HepG2 (cell line): Measurements from ENCODE around the gene ARHGEF39. TPM values are rescaled to one million over a fixed set of nuclear protein-coding genes. Genes with fewer than 3 reads are reported as not detected.

ENCODE experiments used
- CENPT ChIP-seq: sonication (generic); formaldehyde crosslinking; IDR thresholded peaks from 2 replicates; pipeline ENCODE4 v1.8.0; 2022; ENCODE audit warnings: low read depth, mild to moderate bottlenecking, moderate library complexity, missing genetic modification reagents
- CREB1 ChIP-seq, 2 experiments: fragments of 450-650 bp in 1 of 2; IDR thresholded peaks; 2 replicates each; pipeline ENCODE4 v1.6.1; 2016 to 2017; ENCODE audit warnings: control low read depth in 1 of 2, mild to moderate bottlenecking in 1 of 2, missing compliant biosample characterization in 1 of 2, missing genetic modification characterization in 1 of 2
- JUND ChIP-seq: sonication (generic); formaldehyde crosslinking; IDR thresholded peaks from 2 replicates; pipeline ENCODE4 v1.8.0; 2022; ENCODE audit warnings: mild to moderate bottlenecking, missing genetic modification reagents
- MAFG ChIP-seq: sonication (generic); formaldehyde crosslinking; IDR thresholded peaks from 2 replicates; pipeline ENCODE4 v1.5.1; 2020; ENCODE audit warnings: mild to moderate bottlenecking, missing genetic modification reagents
- MEIS2 ChIP-seq: sonication (generic); formaldehyde crosslinking; IDR thresholded peaks from 2 replicates; pipeline ENCODE4 v1.9.0; 2021; ENCODE audit warnings: mild to moderate bottlenecking, missing genetic modification reagents
- MZF1 ChIP-seq: sonication (generic); formaldehyde crosslinking; IDR thresholded peaks from 2 replicates; pipeline ENCODE4 v1.8.1; 2023; ENCODE audit warnings: mild to moderate bottlenecking, missing genetic modification reagents, borderline replicate concordance
- NFE2L2 ChIP-seq: fragments of 150-350 bp; IDR thresholded peaks from 2 replicates; pipeline ENCODE4 v1.6.1; 2014; ENCODE audit warnings: low read length
- NFYB ChIP-seq: sonication (generic); formaldehyde crosslinking; IDR thresholded peaks from 2 replicates; pipeline ENCODE4 v1.4.0; 2020; ENCODE audit warnings: missing genetic modification reagents
- ZNF10 ChIP-seq: sonication (generic); formaldehyde crosslinking; IDR thresholded peaks from 2 replicates; pipeline ENCODE4 v1.4.0; 2020; ENCODE audit warnings: mild to moderate bottlenecking, low read depth, missing genetic modification reagents, borderline replicate concordance
- ZNF670 ChIP-seq: sonication (generic); formaldehyde crosslinking; IDR thresholded peaks from 2 replicates; pipeline ENCODE4 v1.8.0; 2022; ENCODE audit warnings: mild to moderate bottlenecking, missing genetic modification reagents, borderline replicate concordance
- polyA plus RNA-seq, 8 experiments: library from polyadenylated mRNA; depleted of rRNA in 3 of 8; stranded (reverse) in 7 of 8; unstranded in 1 of 8; fragments of >200 nt; fragmentation: Illumina TruSeq in 4 of 8; extraction: Trizol in 4 of 8; gene quantifications; 2 replicates each; pipeline versions ENCODE4 v1.2.1 to v1.2.3, GENCODE V29; 2011 to 2016; ENCODE audit warnings: low read depth in 4 of 8, missing spikeins in 1 of 8, mixed read lengths in 1 of 8; ENCODE audit not compliant: insufficient read depth in 1 of 8
- total RNA-seq, 5 experiments: library from RNA; depleted of rRNA; stranded (reverse); fragments of >200 nt; fragmentation: Illumina TruSeq; extraction: Trizol; gene quantifications; 2 replicates each; pipeline ENCODE4 v1.2.3, GENCODE V29; 2016; ENCODE audit warnings: low read depth in 1 of 5
- TF ChIP-seq, protein P1 (sequence below): sonication (generic); formaldehyde crosslinking; IDR thresholded peaks from 2 replicates; pipeline ENCODE4 v1.8.1; 2023; ENCODE audit warnings: missing genetic modification reagents, inconsistent platforms, borderline replicate concordance
- TF ChIP-seq, protein P2 (sequence below): sonication (generic); formaldehyde crosslinking; IDR thresholded peaks from 2 replicates; pipeline ENCODE4 v1.8.0; 2022; ENCODE audit warnings: missing genetic modification reagents, mild to moderate bottlenecking, moderate library complexity, borderline replicate concordance
- TF ChIP-seq, protein P3 (sequence below): IDR thresholded peaks from 2 replicates; pipeline ENCODE4 v1.6.1; 2016; ENCODE audit warnings: low read depth
- TF ChIP-seq, protein P4 (sequence below): sonication (generic); formaldehyde crosslinking; IDR thresholded peaks from 2 replicates; pipeline ENCODE4 v1.8.1; 2023; ENCODE audit warnings: missing genetic modification reagents, mild to moderate bottlenecking, borderline replicate concordance
- TF ChIP-seq, protein P5 (sequence below): sonication (generic); formaldehyde crosslinking; IDR thresholded peaks from 2 replicates; pipeline ENCODE4 v1.5.1; 2020; ENCODE audit warnings: mild to moderate bottlenecking, missing genetic modification reagents, moderate library complexity
- TF ChIP-seq, protein P6 (sequence below): fragments of 450-650 bp; IDR thresholded peaks from 2 replicates; pipeline ENCODE4 v1.6.1; 2017
- TF ChIP-seq, protein P7 (sequence below): sonication (generic); formaldehyde crosslinking; IDR thresholded peaks from 2 replicates; pipeline ENCODE4 v1.5.0; 2020; ENCODE audit warnings: missing genetic modification reagents
- TF ChIP-seq, protein P8 (sequence below): sonication (generic); formaldehyde crosslinking; IDR thresholded peaks from 2 replicates; pipeline ENCODE4 v1.4.0; 2020; ENCODE audit warnings: missing genetic modification reagents, low read depth, mild to moderate bottlenecking, borderline replicate concordance

Gene ARHGEF39
- total and polyA plus RNA-seq, 2 of the 13 experiments (the other 11 are each of a cell fraction or from before 2014, with no cell fraction given), result 11.2 to 12.3 TPM

DNA sequence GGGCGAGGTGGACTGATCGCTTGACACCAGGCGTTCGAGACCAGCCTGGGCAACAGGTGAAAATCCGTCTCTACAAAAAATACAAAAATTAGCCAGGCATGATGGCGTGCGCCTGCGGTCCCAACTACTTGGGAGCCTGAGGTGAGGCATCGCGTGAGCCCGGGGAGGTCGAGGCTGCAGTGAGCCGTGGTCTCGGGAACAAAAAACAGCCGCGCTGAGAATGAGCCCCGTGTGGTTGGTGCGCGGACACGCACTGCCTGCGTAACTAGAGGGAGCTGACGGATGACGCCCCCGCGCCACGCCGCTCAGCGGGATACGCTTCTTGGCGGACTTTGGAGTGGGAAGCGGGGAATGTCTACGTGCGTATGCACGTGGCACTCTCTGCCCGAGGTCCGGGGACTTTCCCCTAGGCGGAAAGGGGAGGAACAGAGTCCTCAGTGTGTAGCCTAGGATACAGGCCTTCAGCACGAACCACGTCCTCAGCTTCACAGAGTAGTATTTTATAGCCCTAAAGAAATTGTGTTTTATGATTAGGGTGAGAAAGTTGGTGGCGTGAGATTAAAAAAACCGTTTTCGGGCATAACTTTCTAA lies 7.4 kb downstream of the ARHGEF39 start, which contains the start of gene RMRP (continued):
- TF ChIP-seq, protein P1, sequence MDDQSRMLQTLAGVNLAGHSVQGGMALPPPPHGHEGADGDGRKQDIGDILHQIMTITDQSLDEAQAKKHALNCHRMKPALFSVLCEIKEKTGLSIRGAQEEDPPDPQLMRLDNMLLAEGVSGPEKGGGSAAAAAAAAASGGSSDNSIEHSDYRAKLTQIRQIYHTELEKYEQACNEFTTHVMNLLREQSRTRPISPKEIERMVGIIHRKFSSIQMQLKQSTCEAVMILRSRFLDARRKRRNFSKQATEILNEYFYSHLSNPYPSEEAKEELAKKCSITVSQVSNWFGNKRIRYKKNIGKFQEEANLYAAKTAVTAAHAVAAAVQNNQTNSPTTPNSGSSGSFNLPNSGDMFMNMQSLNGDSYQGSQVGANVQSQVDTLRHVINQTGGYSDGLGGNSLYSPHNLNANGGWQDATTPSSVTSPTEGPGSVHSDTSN (CRISPR knock-in tag), result peak; percentile 88
- TF ChIP-seq MZF1 (CRISPR knock-in tag), result no peak
- peak; percentile 98 for TF ChIP-seq ZNF670 (CRISPR knock-in tag)
- peak; percentile 84 for TF ChIP-seq JUND (CRISPR knock-in tag)
- TF ChIP-seq, protein P2, sequence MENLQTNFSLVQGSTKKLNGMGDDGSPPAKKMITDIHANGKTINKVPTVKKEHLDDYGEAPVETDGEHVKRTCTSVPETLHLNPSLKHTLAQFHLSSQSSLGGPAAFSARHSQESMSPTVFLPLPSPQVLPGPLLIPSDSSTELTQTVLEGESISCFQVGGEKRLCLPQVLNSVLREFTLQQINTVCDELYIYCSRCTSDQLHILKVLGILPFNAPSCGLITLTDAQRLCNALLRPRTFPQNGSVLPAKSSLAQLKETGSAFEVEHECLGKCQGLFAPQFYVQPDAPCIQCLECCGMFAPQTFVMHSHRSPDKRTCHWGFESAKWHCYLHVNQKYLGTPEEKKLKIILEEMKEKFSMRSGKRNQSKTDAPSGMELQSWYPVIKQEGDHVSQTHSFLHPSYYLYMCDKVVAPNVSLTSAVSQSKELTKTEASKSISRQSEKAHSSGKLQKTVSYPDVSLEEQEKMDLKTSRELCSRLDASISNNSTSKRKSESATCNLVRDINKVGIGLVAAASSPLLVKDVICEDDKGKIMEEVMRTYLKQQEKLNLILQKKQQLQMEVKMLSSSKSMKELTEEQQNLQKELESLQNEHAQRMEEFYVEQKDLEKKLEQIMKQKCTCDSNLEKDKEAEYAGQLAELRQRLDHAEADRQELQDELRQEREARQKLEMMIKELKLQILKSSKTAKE (CRISPR knock-in tag), result peak; percentile 85; the same call in 1 of the 2 replicates
- TF ChIP-seq, protein P3, sequence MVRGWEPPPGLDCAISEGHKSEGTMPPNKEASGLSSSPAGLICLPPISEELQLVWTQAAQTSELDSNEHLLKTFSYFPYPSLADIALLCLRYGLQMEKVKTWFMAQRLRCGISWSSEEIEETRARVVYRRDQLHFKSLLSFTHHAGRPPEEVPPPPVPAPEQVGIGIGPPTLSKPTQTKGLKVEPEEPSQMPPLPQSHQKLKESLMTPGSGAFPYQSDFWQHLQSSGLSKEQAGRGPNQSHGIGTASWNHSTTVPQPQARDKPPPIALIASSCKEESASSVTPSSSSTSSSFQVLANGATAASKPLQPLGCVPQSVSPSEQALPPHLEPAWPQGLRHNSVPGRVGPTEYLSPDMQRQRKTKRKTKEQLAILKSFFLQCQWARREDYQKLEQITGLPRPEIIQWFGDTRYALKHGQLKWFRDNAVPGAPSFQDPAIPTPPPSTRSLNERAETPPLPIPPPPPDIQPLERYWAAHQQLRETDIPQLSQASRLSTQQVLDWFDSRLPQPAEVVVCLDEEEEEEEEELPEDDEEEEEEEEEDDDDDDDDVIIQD (CRISPR knock-in tag), result 0 out of 2 replicates have a peak, but pooled peaks have one; percentile 37
- no peak for TF ChIP-seq ZNF10
- TF ChIP-seq, protein P4, sequence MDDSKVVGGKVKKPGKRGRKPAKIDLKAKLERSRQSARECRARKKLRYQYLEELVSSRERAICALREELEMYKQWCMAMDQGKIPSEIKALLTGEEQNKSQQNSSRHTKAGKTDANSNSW (CRISPR knock-in tag), result 0 out of 2 replicates have a peak, but pooled peaks have one; percentile 59
- no peak for TF ChIP-seq NFE2L2
- peak; percentile 90 for TF ChIP-seq CREB1 (IDR thresholded peaks at IDR 0.05)
- TF ChIP-seq CREB1 (CRISPR knock-in tag; IDR thresholded peaks at IDR 0.05), result peak; percentile 88
- TF ChIP-seq, protein P5, sequence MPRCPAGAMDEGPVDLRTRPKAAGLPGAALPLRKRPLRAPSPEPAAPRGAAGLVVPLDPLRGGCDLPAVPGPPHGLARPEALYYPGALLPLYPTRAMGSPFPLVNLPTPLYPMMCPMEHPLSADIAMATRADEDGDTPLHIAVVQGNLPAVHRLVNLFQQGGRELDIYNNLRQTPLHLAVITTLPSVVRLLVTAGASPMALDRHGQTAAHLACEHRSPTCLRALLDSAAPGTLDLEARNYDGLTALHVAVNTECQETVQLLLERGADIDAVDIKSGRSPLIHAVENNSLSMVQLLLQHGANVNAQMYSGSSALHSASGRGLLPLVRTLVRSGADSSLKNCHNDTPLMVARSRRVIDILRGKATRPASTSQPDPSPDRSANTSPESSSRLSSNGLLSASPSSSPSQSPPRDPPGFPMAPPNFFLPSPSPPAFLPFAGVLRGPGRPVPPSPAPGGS (CRISPR knock-in tag), result peak; percentile 99
- TF ChIP-seq MEIS2, result peak; percentile 98
- TF ChIP-seq MAFG (CRISPR knock-in tag), result no peak
- TF ChIP-seq, protein P6, sequence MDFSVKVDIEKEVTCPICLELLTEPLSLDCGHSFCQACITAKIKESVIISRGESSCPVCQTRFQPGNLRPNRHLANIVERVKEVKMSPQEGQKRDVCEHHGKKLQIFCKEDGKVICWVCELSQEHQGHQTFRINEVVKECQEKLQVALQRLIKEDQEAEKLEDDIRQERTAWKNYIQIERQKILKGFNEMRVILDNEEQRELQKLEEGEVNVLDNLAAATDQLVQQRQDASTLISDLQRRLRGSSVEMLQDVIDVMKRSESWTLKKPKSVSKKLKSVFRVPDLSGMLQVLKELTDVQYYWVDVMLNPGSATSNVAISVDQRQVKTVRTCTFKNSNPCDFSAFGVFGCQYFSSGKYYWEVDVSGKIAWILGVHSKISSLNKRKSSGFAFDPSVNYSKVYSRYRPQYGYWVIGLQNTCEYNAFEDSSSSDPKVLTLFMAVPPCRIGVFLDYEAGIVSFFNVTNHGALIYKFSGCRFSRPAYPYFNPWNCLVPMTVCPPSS, result no peak
- TF ChIP-seq, protein P7, sequence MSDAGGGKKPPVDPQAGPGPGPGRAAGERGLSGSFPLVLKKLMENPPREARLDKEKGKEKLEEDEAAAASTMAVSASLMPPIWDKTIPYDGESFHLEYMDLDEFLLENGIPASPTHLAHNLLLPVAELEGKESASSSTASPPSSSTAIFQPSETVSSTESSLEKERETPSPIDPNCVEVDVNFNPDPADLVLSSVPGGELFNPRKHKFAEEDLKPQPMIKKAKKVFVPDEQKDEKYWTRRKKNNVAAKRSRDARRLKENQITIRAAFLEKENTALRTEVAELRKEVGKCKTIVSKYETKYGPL, result peak; percentile 74; the same call in 1 of the 2 replicates
- TF ChIP-seq CENPT (CRISPR knock-in tag), result peak; percentile 88
- peak; percentile 43 for TF ChIP-seq NFYB (CRISPR knock-in tag)
- TF ChIP-seq, protein P8, sequence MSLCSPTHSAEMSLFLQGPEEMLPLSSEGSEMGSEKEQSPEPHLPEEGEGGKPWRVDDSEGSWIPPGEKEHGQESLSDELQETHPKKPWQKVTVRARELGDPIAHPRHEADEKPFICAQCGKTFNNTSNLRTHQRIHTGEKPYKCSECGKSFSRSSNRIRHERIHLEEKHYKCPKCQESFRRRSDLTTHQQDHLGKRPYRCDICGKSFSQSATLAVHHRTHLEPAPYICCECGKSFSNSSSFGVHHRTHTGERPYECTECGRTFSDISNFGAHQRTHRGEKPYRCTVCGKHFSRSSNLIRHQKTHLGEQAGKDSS (CRISPR knock-in tag), result peak; percentile 93; the same call in 1 of the 2 replicates
